Measurements from ENCODE around the gene TLCD3B. TPM values are rescaled to one million over a fixed set of nuclear protein-coding genes. Genes with fewer than 3 reads are reported as not detected.

Gene TLCD3B
- total RNA-seq, 4 donors from 2014 or later: 0.23 TPM; not detected in 3

- H3K9me3 ChIP-seq: no peaks in the 10 kb centered on the region
- H3K27me3 ChIP-seq: no peaks in the 10 kb centered on the region
- intact Hi-C loops (cut with DNase I): no loop called here
- peak overlapping the region; percentile 75 to 99 (median 92) for H3K4me3 ChIP-seq
- TF ChIP-seq EP300 (IDR thresholded peaks at IDR 0.05): no peak
- TF ChIP-seq CTCF (IDR thresholded peaks at IDR 0.05): no peak
- TF ChIP-seq POLR2A (IDR thresholded peaks at IDR 0.05; ENCODE audit: low read depth): no peak
- no peak for TF ChIP-seq POLR2AphosphoS5 (IDR thresholded peaks at IDR 0.05)
- peak overlapping the region; percentile 98 to 100 (median 99) for H3K27ac ChIP-seq (replicated peaks in 1 of 4)
- no peak for DNase-seq (ENCODE audit: extremely low spot score)
- peaks cover 37 to 45% (median 43%) of the 10 kb centered on the region in 4 donors for H3K36me3 ChIP-seq
- peaks cover 52 to 72% (median 70%) of the 10 kb centered on the region in 4 donors for H3K4me1 ChIP-seq
- under 1% methylated on average over 27 of the region's 44 CpGs for WGBS
These were observed 35.1 kb upstream of the TLCD3B start for GRCh38 chr16:30065943-30066760.

GRCh38 chr16:30065102-30065942 lies 34.3 kb upstream of the TLCD3B start, which contains the start of gene ALDOA:
TSS of gene ALDOA (plus strand) at chr16:30065760. CDS start at chr16:30066898, 1,138 bp downstream.
- peak; percentile 99 for DNase-seq (ENCODE audit: extremely low spot score)
- Histone ChIP-seq H3K4me1 (peaks cover 52 to 72% (median 70%) of the 10 kb centered on the region in 4 donors), H3K9me3 (no peaks in the 10 kb centered on the region), H3K4me3 (peak within 1 kb of the TSS; percentile 75 to 99 (median 92)), H3K36me3 (peaks cover 28 to 37% (median 34%) of the 10 kb centered on the region in 4 donors), H3K27ac (replicated peaks in 1 of 4) (peak within 1 kb of the TSS; percentile 98 to 100 (median 99)), H3K27me3 (no peaks in the 10 kb centered on the region)
- under 1% methylated on average over 22 of the region's 99 CpGs for WGBS
- TF ChIP-seq POLR2AphosphoS5 (IDR thresholded peaks at IDR 0.05): peak; percentile 94 to 99
- peak; percentile 98 for TF ChIP-seq POLR2A (IDR thresholded peaks at IDR 0.05; ENCODE audit: low read depth)
- no peak for TF ChIP-seq EP300 (IDR thresholded peaks at IDR 0.05)
- no peak for TF ChIP-seq CTCF (IDR thresholded peaks at IDR 0.05)
- intact Hi-C loops (cut with DNase I): no loop called here

GRCh38 chr16:30064729-30065101 lies 33.6 kb upstream of the TLCD3B start:
- TF ChIP-seq POLR2AphosphoS5 (IDR thresholded peaks at IDR 0.05) (peak in 1 of 2 donors; percentile 2), EP300 (IDR thresholded peaks at IDR 0.05) (no peak), POLR2A (IDR thresholded peaks at IDR 0.05; ENCODE audit: low read depth) (no peak)
- no peak for DNase-seq (ENCODE audit: extremely low spot score)
- intact Hi-C loops (cut with DNase I): no loop called here
- Histone ChIP-seq H3K9me3 (no peaks in the 10 kb centered on the region), H3K4me3 (peak overlapping the region; percentile 75 to 99 (median 92)), H3K4me1 (peaks cover 46 to 72% (median 69%) of the 10 kb centered on the region in 4 donors), H3K27me3 (no peaks in the 10 kb centered on the region), H3K27ac (replicated peaks in 1 of 4) (peak overlapping the region; percentile 98 to 100 (median 99)), H3K36me3 (peaks cover 23 to 31% (median 28%) of the 10 kb centered on the region in 4 donors)
- 0% methylated on average over 7 of the region's 25 CpGs for WGBS

- TF ChIP-seq POLR2AphosphoS5 (IDR thresholded peaks at IDR 0.05): peak; percentile 76 to 84
- peak; percentile 37 to 67 (median 49) for TF ChIP-seq CTCF (IDR thresholded peaks at IDR 0.05)
- TF ChIP-seq EP300 (IDR thresholded peaks at IDR 0.05): no peak
- peak; percentile 44 for TF ChIP-seq POLR2A (IDR thresholded peaks at IDR 0.05; ENCODE audit: low read depth)
- H3K9me3 ChIP-seq: no peaks in the 10 kb centered on the region
- peak; percentile 96 for DNase-seq (ENCODE audit: extremely low spot score)
- H3K27me3 ChIP-seq: no peaks in the 10 kb centered on the region
- H3K36me3 ChIP-seq: peaks cover 17 to 25% (median 22%) of the 10 kb centered on the region in 4 donors
- peak overlapping the region; percentile 98 to 100 (median 99) for H3K27ac ChIP-seq (replicated peaks in 1 of 4)
- WGBS: 3% methylated on average over 23 of the region's 27 CpGs
- intact Hi-C loops (cut with DNase I): no loop called here
- H3K4me1 ChIP-seq: peaks cover 40 to 68% (median 64%) of the 10 kb centered on the region in 4 donors
- peak overlapping the region; percentile 75 to 99 (median 92) for H3K4me3 ChIP-seq
These were observed 33.0 kb upstream of the TLCD3B start for GRCh38 chr16:30063893-30064728.
